SK-N-SH (cell line): ENCODE data around the gene PKM. TPM values are rescaled to one million over a fixed set of nuclear protein-coding genes. Genes with fewer than 3 reads are reported as not detected.

Experiments
- CTCF ChIA-PET: fragments of 300-600, 350-600 bp; formaldehyde crosslinking; extraction: SDS; loops from one replicate; lab custom pipeline; 2021; lab: Yijun Ruan, JAX
- POLR2A ChIA-PET: fragments of 350-600 bp; sonication (Branson Sonifier 250); formaldehyde crosslinking; extraction: SDS; loops from one replicate; lab custom pipeline; 2020; ENCODE audit warnings: antibody characterized with exemption, inconsistent platforms; lab: Yijun Ruan, JAX
- DNase-seq: peaks from one replicate; pipeline ENCODE4 v3.0.0; 2012
- H2AFZ ChIP-seq: fragments of 200-600 bp; sonication (generic); 2 replicates; pipeline ENCODE4 v1.8.1; 2016; ENCODE audit warnings: antibody characterized with exemption, mild to moderate bottlenecking, low read depth
- H3F3A ChIP-seq: fragments of 200-600 bp; sonication (generic); replicated peaks from 2 replicates; pipeline ENCODE3; 2016; ENCODE audit warnings: antibody characterized with exemption, mild to moderate bottlenecking; ENCODE audit not compliant: insufficient read depth
- H3K27ac ChIP-seq, 2 experiments: fragments of 200-500 bp in 1 of 2; fragments of 200-600 bp in 1 of 2; sonication (Bioruptor generic) in 1 of 2; sonication (generic), shearing (Covaris generic) in 1 of 2; 2 replicates each; pipeline versions ENCODE4 v1.5.1 to v1.6.1; 2014 to 2016; ENCODE audit warnings: low read depth in 2 of 2, inconsistent platforms in 1 of 2, low read length in 1 of 2, mild to moderate bottlenecking in 1 of 2, mixed read lengths in 1 of 2
- H3K27me3 ChIP-seq: fragments of 200-600 bp; sonication (generic), shearing (Covaris generic); 2 replicates; pipeline ENCODE4 v1.6.1; 2016; ENCODE audit warnings: mixed run types; ENCODE audit not compliant: insufficient read depth
- H3K36me3 ChIP-seq, 2 experiments: fragments of 200-500 bp in 1 of 2; fragments of 200-600 bp in 1 of 2; sonication (Bioruptor generic) in 1 of 2; sonication (generic) in 1 of 2; replicated peaks in 1 of 2; 2 replicates each; pipeline versions ENCODE3 to v1.5.1; 2014 to 2016; ENCODE audit warnings: low read length in 1 of 2, mild to moderate bottlenecking in 1 of 2; ENCODE audit not compliant: insufficient read depth in 2 of 2, control insufficient read depth in 1 of 2
- H3K4me1 ChIP-seq, 2 experiments: fragments of 200-500 bp in 1 of 2; fragments of 200-600 bp in 1 of 2; sonication (Bioruptor generic) in 1 of 2; sonication (generic), shearing (Covaris generic) in 1 of 2; 2 replicates each; pipeline versions ENCODE4 v1.5.1 to v1.6.1; 2014 to 2016; ENCODE audit warnings: low read depth in 1 of 2, low read length in 1 of 2, mixed run types in 1 of 2; ENCODE audit not compliant: insufficient read depth in 2 of 2, control insufficient read depth in 1 of 2
- H3K4me2 ChIP-seq: fragments of 200-600 bp; sonication (generic), shearing (Covaris generic); 2 replicates; pipeline ENCODE4 v1.6.1; 2017; ENCODE audit warnings: mixed run types
- H3K4me3 ChIP-seq, 2 experiments: fragments of 200-500 bp in 1 of 2; fragments of 200-600 bp in 1 of 2; sonication (Bioruptor generic) in 1 of 2; sonication (generic), shearing (Covaris generic) in 1 of 2; 2 replicates each; pipeline versions ENCODE4 v1.5.1 to v1.8.1; 2014 to 2016; ENCODE audit warnings: low read depth in 2 of 2, inconsistent platforms in 1 of 2, low read length in 1 of 2, mild to moderate bottlenecking in 1 of 2, mixed read lengths in 1 of 2, moderate library complexity in 1 of 2
- H3K79me2 ChIP-seq: fragments of 200-600 bp; sonication (generic); 2 replicates; pipeline ENCODE4 v1.8.1; 2017; ENCODE audit warnings: mild to moderate bottlenecking; ENCODE audit not compliant: insufficient read depth
- H3K9ac ChIP-seq: fragments of 200-600 bp; sonication (generic); 2 replicates; pipeline ENCODE4 v1.6.1; 2017; ENCODE audit warnings: mixed run types
- H3K9me2 ChIP-seq: fragments of 200-600 bp; sonication (generic); 2 replicates; pipeline ENCODE4 v1.6.1; 2017; ENCODE audit warnings: mixed run types
- H3K9me3 ChIP-seq: fragments of 200-600 bp; sonication (generic); 2 replicates; pipeline ENCODE4 v1.6.1; 2017; ENCODE audit warnings: mixed run types, mild to moderate bottlenecking, moderate library complexity
- H4K20me1 ChIP-seq: fragments of 200-600 bp; sonication (generic); 2 replicates; pipeline ENCODE4 v1.6.1; 2017; ENCODE audit warnings: mild to moderate bottlenecking, mixed run types; ENCODE audit not compliant: insufficient read depth
- EZH2phosphoT487 ChIP-seq: fragments of 200-600 bp; sonication (generic); IDR thresholded peaks from 2 replicates; pipeline ENCODE4 v1.6.1; 2017; ENCODE audit warnings: low read depth, mixed run types, mild to moderate bottlenecking, antibody characterized with exemption, moderate library complexity, borderline replicate concordance
- FOSL2 ChIP-seq: IDR thresholded peaks from 2 replicates; pipeline ENCODE4 v1.4.0; 2012; ENCODE audit warnings: low read depth, mild to moderate bottlenecking, moderate library complexity, borderline replicate concordance
- FOXM1 ChIP-seq: IDR thresholded peaks from 2 replicates; pipeline ENCODE4 v1.4.0; 2012; ENCODE audit warnings: low read depth, mild to moderate bottlenecking
- JUND ChIP-seq: IDR thresholded peaks from 2 replicates; pipeline ENCODE4 v1.4.0; 2012
- MEF2A ChIP-seq: IDR thresholded peaks from 2 replicates; pipeline ENCODE4 v1.4.0; 2012; ENCODE audit warnings: low read depth, borderline replicate concordance
- MXI1 ChIP-seq: IDR thresholded peaks from 2 replicates; pipeline ENCODE4 v1.6.1; 2012; ENCODE audit warnings: mild to moderate bottlenecking, low read depth, low read length, improper control_type of control experiment
- POLR2AphosphoS5 ChIP-seq: IDR thresholded peaks from 2 replicates; pipeline ENCODE4 v1.6.1; 2012; ENCODE audit warnings: low read depth, low read length
- RCOR1 ChIP-seq: fragments of 150-350 bp; IDR thresholded peaks from 2 replicates; pipeline ENCODE4 v1.6.1; 2017; ENCODE audit warnings: antibody characterized with exemption, low read length
- RXRA ChIP-seq: IDR thresholded peaks from 2 replicates; pipeline ENCODE4 v1.4.0; 2012; ENCODE audit warnings: low read depth, mild to moderate bottlenecking, borderline replicate concordance
- SIN3A ChIP-seq: IDR thresholded peaks from 2 replicates; pipeline ENCODE4 v1.6.1; 2012; ENCODE audit warnings: low read depth, mild to moderate bottlenecking, low read length, moderate library complexity, borderline replicate concordance
- SMC3 ChIP-seq: IDR thresholded peaks from 2 replicates; pipeline ENCODE4 v1.6.1; 2012; ENCODE audit warnings: low read depth, low read length, improper control_type of control experiment
- TCF12 ChIP-seq: IDR thresholded peaks from 2 replicates; pipeline ENCODE4 v1.4.0; 2012
- TEAD4 ChIP-seq: IDR thresholded peaks from 2 replicates; pipeline ENCODE4 v1.4.0; 2012; ENCODE audit warnings: mild to moderate bottlenecking, borderline replicate concordance; ENCODE audit not compliant: insufficient read depth
- USF2 ChIP-seq: fragments of 150-350 bp; IDR thresholded peaks from 2 replicates; pipeline ENCODE4 v1.6.1; 2017; ENCODE audit warnings: antibody characterized with exemption, low read length, low read depth, borderline replicate concordance
- YY1 ChIP-seq: IDR thresholded peaks from 2 replicates; pipeline ENCODE4 v1.4.0; 2012; ENCODE audit warnings: low read depth, mild to moderate bottlenecking
- ZBTB33 ChIP-seq: IDR thresholded peaks from 2 replicates; pipeline ENCODE4 v1.4.0; 2012; ENCODE audit warnings: low read depth, borderline replicate concordance
- WGBS: methylation state at CpG from one replicate; pipeline ENCODE4 v1.1.6; 2017; ENCODE audit warnings: low lambda C conversion rate; 5-methylcytosine and 5-hydroxymethylcytosine counted together
- polyA plus RNA-seq, 3 experiments: library from polyadenylated mRNA; depleted of rRNA; stranded (reverse); fragments of >200 nt; gene quantifications; 2 replicates each; pipeline ENCODE4 v1.2.3, GENCODE V29; 2012
- TF ChIP-seq, protein P1 (sequence below): fragments of 200-600 bp; sonication (generic); IDR thresholded peaks from 2 replicates; pipeline ENCODE4 v1.6.1; 2017; ENCODE audit warnings: antibody characterized with exemption, mild to moderate bottlenecking, moderate library complexity

The PKM gene
- polyA plus RNA-seq, 1 of the 3 experiments (the other 2 are of a cell fraction), result 1,453 TPM

DNA sequence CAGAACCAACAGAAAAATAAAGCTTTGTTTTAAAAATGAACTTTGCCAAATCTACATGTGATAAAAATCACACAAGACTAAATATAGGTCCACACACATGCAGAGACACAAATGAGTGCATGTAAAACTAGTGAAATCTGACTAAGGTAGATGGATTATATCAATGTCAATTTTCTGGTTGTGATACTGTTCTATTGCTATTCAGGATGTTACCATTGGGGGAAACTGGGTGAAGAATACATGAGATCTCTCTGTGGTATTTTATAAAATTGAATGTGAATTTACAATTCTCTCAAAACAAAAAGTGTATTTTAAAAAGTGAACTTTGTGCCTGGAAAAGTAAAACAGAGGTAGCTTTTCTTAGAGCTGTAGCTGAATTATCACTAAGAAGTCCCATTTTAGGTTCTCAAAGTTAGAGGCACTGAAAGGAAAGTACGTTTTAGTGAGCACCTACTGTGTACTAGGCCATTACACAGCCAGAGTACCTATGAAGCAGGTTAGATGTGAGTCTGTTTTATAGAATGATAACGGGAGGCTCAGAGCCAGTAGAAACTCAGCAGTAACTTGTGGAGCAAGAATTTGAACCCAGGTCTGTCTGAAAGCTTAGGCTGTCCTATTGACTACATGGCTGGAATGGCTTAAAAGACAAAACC lies 41.6 kb downstream of the PKM start (continued):
- no peak for TF ChIP-seq SMC3
- TF ChIP-seq USF2, result no peak
- TF ChIP-seq RCOR1, result no peak
- no peak for TF ChIP-seq TEAD4
- no peak for TF ChIP-seq EZH2phosphoT487
- TF ChIP-seq JUND, result no peak

DNA sequence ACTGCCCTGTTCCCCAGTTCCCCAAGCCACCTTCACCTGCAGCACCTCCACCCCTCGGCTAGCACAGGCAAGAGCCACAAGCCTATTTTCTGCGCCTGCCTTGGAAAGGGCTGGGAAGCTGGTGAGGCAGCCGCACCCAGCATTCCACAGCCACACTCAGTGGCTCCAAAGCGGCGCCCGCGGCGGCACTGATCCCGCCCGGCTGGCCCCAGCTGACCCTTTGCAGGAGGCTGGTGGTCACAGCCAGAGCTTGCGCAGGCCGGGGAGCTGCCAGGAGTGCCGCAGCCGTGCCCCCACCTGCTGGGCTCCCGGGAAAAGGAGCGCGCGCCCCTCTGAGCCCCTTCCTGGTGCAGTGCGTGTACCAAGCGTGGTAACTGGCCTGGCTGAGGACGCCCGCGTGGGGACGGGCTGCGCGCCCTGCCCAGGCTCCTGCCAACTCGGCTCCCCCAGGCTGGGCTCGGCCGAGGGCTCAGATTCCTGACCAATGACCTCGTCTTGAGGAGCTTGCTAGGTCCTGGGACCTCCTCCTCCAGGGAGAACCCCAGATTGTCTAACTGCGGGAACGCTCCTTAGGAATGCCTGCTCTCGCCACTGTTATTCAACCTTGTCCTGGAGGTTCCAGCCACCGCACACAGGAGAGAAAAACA lies 46.7 kb downstream of the PKM start:
- peak; percentile 80 for DNase-seq
- H3K79me2 ChIP-seq, result no peaks in the 10 kb centered on the region
- H4K20me1 ChIP-seq, result no peaks in the 10 kb centered on the region
- peaks cover 0 to 12% of the 10 kb centered on the region in 2 experiments; a peak in 1 of 4 replicates for H3K4me1 ChIP-seq
- no peaks in the 10 kb centered on the region for H3K27me3 ChIP-seq
- POLR2A ChIA-PET, result no interaction called here
- TF ChIP-seq RXRA (peak; percentile 28; the same call in 1 of the 2 replicates), POLR2AphosphoS5 (no peak)
- H3K27ac ChIP-seq, result no peak overlapping the region
- WGBS, result 35% methylated on average over 20 of the region's 34 CpGs
- H2AFZ ChIP-seq, result peak overlapping the region; percentile 70; the same call in 1 of the 2 replicates
- peak overlapping the region; percentile 51; the same call in 1 of the 2 replicates for H3K4me2 ChIP-seq
- H3K36me3 ChIP-seq, result no peaks in the 10 kb centered on the region
- H3K9me3 ChIP-seq, result no peaks in the 10 kb centered on the region
- CTCF ChIA-PET, result no interaction called here
- no peaks in the 10 kb centered on the region for H3F3A ChIP-seq
- H3K9me2 ChIP-seq, result no peaks in the 10 kb centered on the region
- H3K4me3 ChIP-seq, result peak overlapping the region in 1 of 2 experiments; percentile 8; a peak in 1 of 4 replicates
- no peak overlapping the region for H3K9ac ChIP-seq

DNA sequence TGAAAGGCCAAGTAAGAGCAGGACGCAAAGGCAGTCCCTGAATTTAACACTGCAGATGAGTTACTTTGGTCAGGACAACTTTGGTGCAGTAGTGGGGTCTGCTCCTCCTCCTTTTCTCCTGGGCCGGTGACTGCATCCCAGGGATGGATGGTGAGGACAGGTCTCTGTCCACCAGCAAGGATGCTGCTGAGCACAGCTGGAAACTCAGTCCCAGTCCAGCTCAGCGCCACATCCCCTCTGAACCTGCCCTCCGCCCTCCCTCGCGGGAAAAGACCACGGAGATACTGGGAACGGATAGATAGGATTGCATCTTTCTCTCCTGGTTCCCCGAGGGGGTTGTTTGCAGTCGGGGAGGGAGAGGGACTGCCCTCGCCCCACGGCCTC lies 47.2 kb downstream of the PKM start:
- H3K27ac ChIP-seq, result no peak overlapping the region
- H3F3A ChIP-seq, result no peaks in the 10 kb centered on the region
- H3K4me1 ChIP-seq, result peaks cover 0 to 12% of the 10 kb centered on the region in 2 experiments; a peak in 1 of 4 replicates
- no peak overlapping the region for H3K9ac ChIP-seq
- no peak for DNase-seq
- ChIA-PET POLR2A (no interaction called here), CTCF (interaction anchor here (0.6 kb wide), 1 partner anchor 453 kb away, joined by 4 read pairs; no protein-coding TSS in a partner anchor)
- 64% methylated on average over 9 of the region's 12 CpGs for WGBS
- H3K4me2 ChIP-seq, result peak overlapping the region; percentile 51; the same call in 1 of the 2 replicates
- H2AFZ ChIP-seq, result peak overlapping the region; percentile 70; the same call in 1 of the 2 replicates
- no peaks in the 10 kb centered on the region for H3K27me3 ChIP-seq
- no peaks in the 10 kb centered on the region for H3K36me3 ChIP-seq
- no peak overlapping the region for H3K4me3 ChIP-seq
- no peaks in the 10 kb centered on the region for H4K20me1 ChIP-seq
- H3K9me2 ChIP-seq, result no peaks in the 10 kb centered on the region
- H3K9me3 ChIP-seq, result no peaks in the 10 kb centered on the region
- H3K79me2 ChIP-seq, result no peaks in the 10 kb centered on the region
- TF ChIP-seq POLR2AphosphoS5, result no peak
- no peak for TF ChIP-seq MXI1
- TF ChIP-seq ZBTB33, result no peak
- TF ChIP-seq YY1, result no peak
- TF ChIP-seq TCF12, result no peak
- TF ChIP-seq MEF2A, result no peak
- no peak for TF ChIP-seq JUND
- no peak for TF ChIP-seq SIN3A
- TF ChIP-seq EZH2phosphoT487, result no peak
- no peak for TF ChIP-seq FOSL2
- TF ChIP-seq, protein P1, sequence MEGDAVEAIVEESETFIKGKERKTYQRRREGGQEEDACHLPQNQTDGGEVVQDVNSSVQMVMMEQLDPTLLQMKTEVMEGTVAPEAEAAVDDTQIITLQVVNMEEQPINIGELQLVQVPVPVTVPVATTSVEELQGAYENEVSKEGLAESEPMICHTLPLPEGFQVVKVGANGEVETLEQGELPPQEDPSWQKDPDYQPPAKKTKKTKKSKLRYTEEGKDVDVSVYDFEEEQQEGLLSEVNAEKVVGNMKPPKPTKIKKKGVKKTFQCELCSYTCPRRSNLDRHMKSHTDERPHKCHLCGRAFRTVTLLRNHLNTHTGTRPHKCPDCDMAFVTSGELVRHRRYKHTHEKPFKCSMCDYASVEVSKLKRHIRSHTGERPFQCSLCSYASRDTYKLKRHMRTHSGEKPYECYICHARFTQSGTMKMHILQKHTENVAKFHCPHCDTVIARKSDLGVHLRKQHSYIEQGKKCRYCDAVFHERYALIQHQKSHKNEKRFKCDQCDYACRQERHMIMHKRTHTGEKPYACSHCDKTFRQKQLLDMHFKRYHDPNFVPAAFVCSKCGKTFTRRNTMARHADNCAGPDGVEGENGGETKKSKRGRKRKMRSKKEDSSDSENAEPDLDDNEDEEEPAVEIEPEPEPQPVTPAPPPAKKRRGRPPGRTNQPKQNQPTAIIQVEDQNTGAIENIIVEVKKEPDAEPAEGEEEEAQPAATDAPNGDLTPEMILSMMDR, result no peak
- no peak for TF ChIP-seq FOXM1
- TF ChIP-seq USF2, result no peak
